GM06990 (cell line): ENCODE results near the gene FNIP2.
"Not testable (repeated sequence)": the region's sequence is repeated elsewhere in the genome, so short reads cannot be mapped to it uniquely, and the experiment has no call there.

Experiments used
- DNase-seq: peaks from one replicate; pipeline ENCODE4 v3.0.0-alpha.2; 2011; ENCODE audit not compliant: insufficient read length; ENCODE audit errors: extremely low read depth
- H3K27me3 ChIP-seq: replicated peaks from 2 replicates; pipeline ENCODE4 v1.6.0; 2011; ENCODE audit warnings: low read length; ENCODE audit not compliant: control insufficient read depth, insufficient read depth
- H3K36me3 ChIP-seq: 2 replicates; pipeline ENCODE4 v1.5.1; 2011; ENCODE audit warnings: low read length; ENCODE audit not compliant: control insufficient read depth, insufficient read depth
- H3K4me3 ChIP-seq: replicated peaks from 2 replicates; pipeline ENCODE4 v1.5.1; 2011; ENCODE audit warnings: low read depth, mild to moderate bottlenecking, control low read depth, low read length
- TF ChIP-seq, protein P1 (sequence below): IDR thresholded peaks from 2 replicates; pipeline ENCODE4 v1.5.1; 2011; ENCODE audit warnings: low read length, control low read depth, mild to moderate bottlenecking, inconsistent platforms; ENCODE audit not compliant: insufficient read depth, poor library complexity, severe bottlenecking

The FNIP2 gene

DNA sequence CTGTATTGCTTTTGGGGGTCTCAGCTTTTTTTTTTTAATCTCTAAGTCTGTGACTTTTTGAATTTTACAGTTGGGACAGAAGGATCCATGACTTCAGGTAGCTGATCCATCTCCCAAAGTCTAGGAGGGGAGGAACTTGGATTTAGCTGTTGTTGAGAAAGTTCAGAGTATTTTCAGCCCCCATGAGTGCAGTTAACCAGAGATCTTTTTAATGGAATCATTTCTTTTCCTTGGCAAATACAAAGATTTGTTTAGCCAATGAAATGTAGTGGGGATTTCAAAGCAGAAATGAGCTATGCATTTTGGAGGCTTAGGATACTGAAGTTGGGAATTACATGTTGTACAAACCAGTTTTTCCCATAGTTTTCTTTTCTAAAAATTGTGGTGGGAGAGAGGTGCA lies 18.1 kb downstream of the FNIP2 start:
- H3K4me3 ChIP-seq: no peak overlapping the region
- peaks cover 1% of the 10 kb centered on the region for H3K27me3 ChIP-seq
- no peaks in the 10 kb centered on the region for H3K36me3 ChIP-seq
- DNase-seq: no peak
- TF ChIP-seq, protein P1, sequence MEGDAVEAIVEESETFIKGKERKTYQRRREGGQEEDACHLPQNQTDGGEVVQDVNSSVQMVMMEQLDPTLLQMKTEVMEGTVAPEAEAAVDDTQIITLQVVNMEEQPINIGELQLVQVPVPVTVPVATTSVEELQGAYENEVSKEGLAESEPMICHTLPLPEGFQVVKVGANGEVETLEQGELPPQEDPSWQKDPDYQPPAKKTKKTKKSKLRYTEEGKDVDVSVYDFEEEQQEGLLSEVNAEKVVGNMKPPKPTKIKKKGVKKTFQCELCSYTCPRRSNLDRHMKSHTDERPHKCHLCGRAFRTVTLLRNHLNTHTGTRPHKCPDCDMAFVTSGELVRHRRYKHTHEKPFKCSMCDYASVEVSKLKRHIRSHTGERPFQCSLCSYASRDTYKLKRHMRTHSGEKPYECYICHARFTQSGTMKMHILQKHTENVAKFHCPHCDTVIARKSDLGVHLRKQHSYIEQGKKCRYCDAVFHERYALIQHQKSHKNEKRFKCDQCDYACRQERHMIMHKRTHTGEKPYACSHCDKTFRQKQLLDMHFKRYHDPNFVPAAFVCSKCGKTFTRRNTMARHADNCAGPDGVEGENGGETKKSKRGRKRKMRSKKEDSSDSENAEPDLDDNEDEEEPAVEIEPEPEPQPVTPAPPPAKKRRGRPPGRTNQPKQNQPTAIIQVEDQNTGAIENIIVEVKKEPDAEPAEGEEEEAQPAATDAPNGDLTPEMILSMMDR: no peak

DNA sequence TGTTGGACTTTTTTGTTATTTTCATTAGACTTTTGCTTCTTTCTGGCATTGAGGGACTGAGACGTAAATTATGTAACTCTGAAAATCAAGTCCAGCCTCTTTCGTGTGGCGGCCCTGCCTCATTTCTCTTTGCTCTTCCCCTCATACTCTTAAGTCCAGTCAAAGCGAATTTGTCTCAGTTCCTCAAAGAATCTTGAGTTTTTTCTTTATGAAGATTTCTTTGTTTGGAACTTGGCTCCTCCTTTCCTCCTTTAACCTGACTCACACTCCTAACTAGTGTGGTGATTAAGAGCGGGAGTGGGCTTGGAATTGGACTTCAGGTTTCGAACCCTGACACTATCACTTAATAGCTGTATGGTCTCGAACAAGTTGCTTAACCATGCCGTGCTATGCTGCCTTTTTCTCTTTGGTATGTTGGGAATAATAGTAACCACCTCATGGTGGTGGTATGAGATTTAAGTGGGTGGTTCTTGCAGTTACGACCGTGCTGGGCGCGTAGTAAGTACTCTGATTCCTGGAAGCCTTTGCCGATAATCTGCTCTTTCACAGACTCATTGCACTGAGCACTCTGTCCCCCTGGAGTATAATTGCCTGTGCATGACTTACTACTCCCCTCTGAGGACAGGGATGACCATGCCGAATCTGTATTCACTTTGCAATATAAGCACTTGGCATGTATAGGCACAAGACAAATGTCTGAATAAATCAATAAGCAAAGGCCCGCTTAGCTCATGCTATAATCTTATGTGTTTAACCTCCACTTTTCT lies 19.1 kb downstream of the FNIP2 start:
- H3K4me3 ChIP-seq: no peak overlapping the region
- peaks cover 1% of the 10 kb centered on the region for H3K27me3 ChIP-seq
- DNase-seq: no peak
- TF ChIP-seq, protein P1: no peak
- H3K36me3 ChIP-seq: no peaks in the 10 kb centered on the region

DNA sequence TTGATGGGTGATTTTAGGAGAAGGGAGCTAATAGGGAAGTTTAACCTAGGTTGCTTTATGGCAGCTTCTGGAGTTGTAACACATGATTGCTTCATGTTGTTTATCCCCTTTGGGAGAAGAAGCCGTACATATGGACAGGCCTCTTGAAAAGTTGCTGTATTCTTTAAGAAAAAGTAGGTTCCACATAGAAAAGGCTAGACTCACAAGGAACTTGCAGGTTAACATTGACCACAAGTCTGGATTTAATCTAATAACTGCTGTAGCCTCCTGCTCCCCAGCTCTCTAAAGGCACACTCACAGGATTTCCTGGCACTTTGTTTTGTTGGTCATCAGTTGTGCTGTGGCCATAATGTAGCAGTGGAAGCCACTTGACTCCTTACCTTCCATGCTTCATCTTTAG lies 19.7 kb downstream of the FNIP2 start:
- no peak for DNase-seq
- Histone ChIP-seq H3K4me3 (no peak overlapping the region), H3K27me3 (peaks cover 1% of the 10 kb centered on the region; the same call in 1 of the 2 replicates), H3K36me3 (no peaks in the 10 kb centered on the region)
- TF ChIP-seq, protein P1: no peak

DNA sequence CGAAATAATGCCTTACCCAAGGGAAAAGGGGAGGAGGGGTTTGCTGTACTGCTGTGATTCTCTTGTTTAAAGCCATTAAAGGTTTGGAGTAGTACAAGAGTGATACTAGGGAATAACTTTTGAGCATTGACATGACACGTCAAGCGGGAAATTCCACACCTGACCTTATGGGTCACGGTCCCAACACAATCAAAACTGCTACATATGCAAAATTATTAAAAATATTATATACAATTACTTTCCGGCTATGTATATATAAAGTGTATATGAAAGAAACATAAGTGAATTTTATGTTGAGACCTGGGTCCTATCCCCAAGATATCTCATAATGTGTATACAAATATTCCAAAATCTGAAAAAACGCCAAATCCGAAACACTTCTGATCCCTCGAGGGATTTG lies 21.0 kb downstream of the FNIP2 start:
- no peaks in the 10 kb centered on the region for H3K27me3 ChIP-seq
- no peak overlapping the region for H3K4me3 ChIP-seq
- no peak for DNase-seq
- H3K36me3 ChIP-seq: no peaks in the 10 kb centered on the region
- TF ChIP-seq, protein P1: no peak

DNA sequence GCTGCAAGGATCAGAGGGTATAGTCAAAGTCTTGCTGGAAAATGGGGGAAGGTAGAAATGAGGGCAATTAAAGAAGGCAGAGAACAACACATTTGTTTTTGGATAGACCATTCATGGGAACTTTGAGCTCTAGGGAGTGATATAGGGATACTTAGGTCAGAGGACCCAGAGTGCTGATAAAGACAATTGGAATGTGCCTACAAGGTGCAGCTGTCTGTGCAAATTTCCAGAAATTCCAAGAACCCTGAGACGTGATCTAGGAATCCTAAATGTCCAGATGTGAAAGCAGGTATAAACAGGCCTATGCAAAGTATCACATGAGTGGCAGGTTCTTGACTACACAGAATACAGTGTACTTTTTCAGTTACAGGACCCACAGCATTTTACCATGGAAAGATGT lies 24.2 kb downstream of the FNIP2 start:
- TF ChIP-seq, protein P1: no peak
- no peak for DNase-seq
- no peak overlapping the region for H3K4me3 ChIP-seq
- no peaks in the 10 kb centered on the region for H3K36me3 ChIP-seq
- H3K27me3 ChIP-seq: no peaks in the 10 kb centered on the region

DNA sequence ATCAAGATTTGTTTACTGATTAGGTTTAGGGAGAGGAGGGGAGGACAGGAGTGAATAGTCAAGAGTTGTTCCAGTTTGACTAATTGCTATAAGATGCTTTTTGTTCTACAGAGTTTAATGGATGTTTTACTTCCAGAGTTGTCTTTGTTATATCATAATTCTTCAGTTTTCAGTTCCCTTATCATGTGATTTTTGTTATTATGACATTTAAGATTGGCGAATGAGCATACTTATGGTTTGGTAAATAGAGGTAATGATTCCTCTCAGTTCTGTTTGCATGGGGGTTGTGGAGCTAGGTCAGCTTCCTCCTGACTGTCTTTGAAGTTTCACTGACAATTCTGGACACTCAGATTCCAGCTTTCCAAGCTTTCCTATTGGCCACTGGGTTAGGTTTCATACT lies 24.6 kb downstream of the FNIP2 start:
- not testable (repeated sequence) for H3K36me3 ChIP-seq, DNase-seq, H3K4me3 ChIP-seq

More for the DNA sequence above, 24.6 kb downstream of the FNIP2 start:
- not testable (repeated sequence) for H3K27me3 ChIP-seq
